GM19328 (cell line): Measurements from ENCODE around the gene TIMM13.
"Not testable (repeated sequence)": the region's sequence is repeated elsewhere in the genome, so short reads cannot be mapped to it uniquely, and the experiment has no call there.

ENCODE experiments used
- ATAC-seq: cut with Tn5 transposase; IDR thresholded peaks from one replicate; pipeline ENCODE4 v1.9.1; 2021; ENCODE audit warnings: mild to moderate bottlenecking, moderate library complexity; ENCODE audit not compliant: unreplicated experiment

Gene TIMM13

GRCh38 chr19:2432131-2432848, 4.9 kb upstream of the TIMM13 start:
- no peak for ATAC-seq

- no peak for ATAC-seq
Measured at GRCh38 chr19:2431318-2432055, 4.1 kb upstream of the TIMM13 start.

GRCh38 chr19:2429917-2430535, 2.6 kb upstream of the TIMM13 start:
- ATAC-seq, result no peak

GRCh38 chr19:2428756-2429711, 1.6 kb upstream of the TIMM13 start:
- no peak for ATAC-seq

- ATAC-seq, result no peak
Measured at GRCh38 chr19:2428321-2428690, 920 bp upstream of the TIMM13 start.

GRCh38 chr19:2426611-2427428, 566 bp downstream of the TIMM13 start:
- ATAC-seq, result peak; percentile 5

- no peak for ATAC-seq
Measured at GRCh38 chr19:2425622-2426581, 1.5 kb downstream of the TIMM13 start.

- ATAC-seq, result no peak
Measured at GRCh38 chr19:2424686-2425621, 2.4 kb downstream of the TIMM13 start.

GRCh38 chr19:2423915-2424685, 3.3 kb downstream of the TIMM13 start:
- no peak for ATAC-seq

- no peak for ATAC-seq
Measured at GRCh38 chr19:2423071-2423914, 4.1 kb downstream of the TIMM13 start.

- ATAC-seq, result no peak
Measured at GRCh38 chr19:2421581-2422306, 5.6 kb downstream of the TIMM13 start.

- ATAC-seq, result no peak
Measured at GRCh38 chr19:2420490-2420889, 6.9 kb downstream of the TIMM13 start.

- ATAC-seq, result no peak
Measured at GRCh38 chr19:2419754-2420153, 7.6 kb downstream of the TIMM13 start.

- ATAC-seq, result no peak
Measured at GRCh38 chr19:2417881-2418406, 9.4 kb downstream of the TIMM13 start.

- not testable (repeated sequence) for ATAC-seq
Measured at GRCh38 chr19:2417436-2417835, 9.9 kb downstream of the TIMM13 start.
